Measurements from ENCODE around the gene HOXC12.

The HOXC12 gene

GRCh38 chr12:53949631-53950436 lies 4.9 kb upstream of the HOXC12 start:
- no peak for DNase-seq (ENCODE audit: low read depth, low spot score)
- TF ChIP-seq CTCF (IDR thresholded peaks at IDR 0.05; ENCODE audit: low read depth, low read length): no peak
- no peak overlapping the region for H3K4me3 ChIP-seq (ENCODE audit: low read depth, low read length)
- in situ Hi-C loops (cut with HindIII; ENCODE audit: low sequenced_read_pairs): no loop called here

- in situ Hi-C loops (cut with HindIII; ENCODE audit: low sequenced_read_pairs): no loop called here
- no peak overlapping the region for H3K4me3 ChIP-seq (ENCODE audit: low read depth, low read length)
- TF ChIP-seq CTCF (IDR thresholded peaks at IDR 0.05; ENCODE audit: low read depth, low read length): no peak
- DNase-seq (ENCODE audit: low read depth, low spot score): no peak
Measured at GRCh38 chr12:53950437-53950773, 4.3 kb upstream of the HOXC12 start.

- DNase-seq (ENCODE audit: low read depth, low spot score): no peak
- H3K4me3 ChIP-seq (ENCODE audit: low read depth, low read length): no peak overlapping the region
- in situ Hi-C loops (cut with HindIII; ENCODE audit: low sequenced_read_pairs): no loop called here
- TF ChIP-seq CTCF (IDR thresholded peaks at IDR 0.05; ENCODE audit: low read depth, low read length): no peak
Measured at GRCh38 chr12:53950789-53951576, 3.7 kb upstream of the HOXC12 start.

GRCh38 chr12:53951577-53952334 lies 2.9 kb upstream of the HOXC12 start:
- no peak for DNase-seq (ENCODE audit: low read depth, low spot score)
- no peak overlapping the region for H3K4me3 ChIP-seq (ENCODE audit: low read depth, low read length)
- no peak for TF ChIP-seq CTCF (IDR thresholded peaks at IDR 0.05; ENCODE audit: low read depth, low read length)
- in situ Hi-C loops (cut with HindIII; ENCODE audit: low sequenced_read_pairs): no loop called here

- no peak overlapping the region for H3K4me3 ChIP-seq (ENCODE audit: low read depth, low read length)
- DNase-seq (ENCODE audit: low read depth, low spot score): no peak
- TF ChIP-seq CTCF (IDR thresholded peaks at IDR 0.05; ENCODE audit: low read depth, low read length): peak; percentile 23
- in situ Hi-C loops (cut with HindIII; ENCODE audit: low sequenced_read_pairs): no loop called here
Measured at GRCh38 chr12:53952335-53952694, 2.4 kb upstream of the HOXC12 start.

GRCh38 chr12:53952871-53953734 lies 1.6 kb upstream of the HOXC12 start:
- in situ Hi-C loops (cut with HindIII; ENCODE audit: low sequenced_read_pairs): no loop called here
- no peak for TF ChIP-seq CTCF (IDR thresholded peaks at IDR 0.05; ENCODE audit: low read depth, low read length)
- DNase-seq (ENCODE audit: low read depth, low spot score): no peak
- H3K4me3 ChIP-seq (ENCODE audit: low read depth, low read length): no peak overlapping the region
